ENCODE results near the gene FAM118B.
A peak's percentile ranks its signal among the peaks of the same experiment; 100 is the strongest.

Gene FAM118B

DNA sequence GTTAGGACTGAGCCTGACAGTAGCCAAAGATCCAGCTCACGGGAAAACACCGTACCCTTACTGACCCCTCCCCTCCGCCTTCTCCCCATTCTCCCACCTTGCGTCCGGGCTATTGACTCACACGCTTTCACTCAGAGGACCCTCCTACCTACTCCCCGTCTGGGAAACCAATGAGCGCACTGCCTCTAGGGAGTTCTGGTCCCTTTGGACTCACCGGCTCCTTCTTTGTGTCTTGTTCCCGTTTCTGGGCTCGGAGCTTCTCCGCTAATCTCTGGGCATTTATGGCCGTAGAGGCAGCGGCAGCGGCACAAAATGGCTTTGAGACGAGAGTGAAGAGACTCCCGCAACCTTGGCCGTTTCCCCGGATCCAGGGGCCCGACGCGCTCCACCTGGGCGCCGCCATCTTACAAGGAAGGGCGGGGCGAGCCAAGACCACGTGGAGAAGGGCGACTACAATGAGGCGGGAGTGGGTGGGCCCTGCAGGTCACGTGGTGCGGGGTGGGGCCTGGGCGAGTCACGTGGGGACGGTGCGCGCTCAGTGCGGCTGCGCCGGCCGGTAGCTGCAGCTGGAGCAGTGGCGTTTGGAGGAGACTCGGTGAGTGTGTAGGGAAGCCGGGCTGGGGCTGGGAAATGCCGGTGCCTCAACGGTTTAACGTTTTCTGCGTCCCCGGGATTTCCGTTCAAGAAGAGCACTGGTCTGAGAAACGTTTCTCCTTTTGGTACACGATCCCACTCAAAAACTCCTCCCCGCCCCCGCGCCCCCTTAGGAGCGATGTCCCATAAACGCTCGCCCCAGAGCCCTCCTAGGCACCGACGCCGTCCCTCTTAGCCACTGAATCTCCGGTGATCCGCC lies at the start of gene FAM118B, which contains the start of gene RPUSD4:
FAM118B (plus strand) TSS at position 547 of the 853 bp plus-strand sequence. CDS start 23,220 bp downstream, outside the sequence.
RPUSD4 (minus strand) TSS at position 415 of the 853 bp plus-strand sequence; CDS start at position 403, 12 bp downstream.
- peak; percentile 97 to 98 for DNase-seq (ENCODE audit: extremely low read depth in 1 of 2, low read depth in 1 of 2)

DNA sequence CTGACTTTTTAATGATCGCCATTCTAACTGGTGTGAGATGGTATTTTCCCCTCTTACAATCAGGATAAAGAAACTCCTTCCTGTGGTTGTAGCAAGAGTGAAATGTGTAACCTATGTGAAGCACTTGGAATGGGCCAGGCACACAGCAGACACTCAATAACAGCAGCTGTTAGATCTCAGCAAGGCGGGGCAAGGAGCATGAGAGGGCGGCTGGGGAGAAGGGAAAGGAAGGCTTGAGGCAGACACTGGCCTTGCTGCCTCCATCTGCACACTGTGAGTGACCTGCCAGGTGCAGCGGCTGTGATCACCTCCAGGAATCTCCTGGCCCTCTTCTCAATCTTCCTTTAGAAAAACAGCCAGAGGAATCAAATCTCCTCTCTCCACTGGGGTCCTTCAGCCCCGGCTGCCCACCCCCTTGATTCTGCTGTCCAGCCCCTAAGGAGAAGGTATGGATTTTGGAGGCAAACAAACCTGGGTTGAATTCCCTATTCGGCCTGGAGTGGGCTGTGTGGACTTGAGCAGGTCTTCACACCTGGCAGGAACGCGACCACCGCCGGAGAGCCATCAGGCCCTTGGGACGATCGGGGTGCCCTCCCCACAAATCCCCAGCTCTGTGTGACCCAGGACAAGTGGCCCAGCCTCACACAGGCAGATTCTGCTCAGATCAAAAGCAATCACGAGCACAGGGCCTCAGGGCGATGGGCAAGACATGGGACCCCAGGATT lies 49.1 kb upstream of the FAM118B start:
- no peak for DNase-seq (ENCODE audit: extremely low read depth in 1 of 2, low read depth in 1 of 2)

DNA sequence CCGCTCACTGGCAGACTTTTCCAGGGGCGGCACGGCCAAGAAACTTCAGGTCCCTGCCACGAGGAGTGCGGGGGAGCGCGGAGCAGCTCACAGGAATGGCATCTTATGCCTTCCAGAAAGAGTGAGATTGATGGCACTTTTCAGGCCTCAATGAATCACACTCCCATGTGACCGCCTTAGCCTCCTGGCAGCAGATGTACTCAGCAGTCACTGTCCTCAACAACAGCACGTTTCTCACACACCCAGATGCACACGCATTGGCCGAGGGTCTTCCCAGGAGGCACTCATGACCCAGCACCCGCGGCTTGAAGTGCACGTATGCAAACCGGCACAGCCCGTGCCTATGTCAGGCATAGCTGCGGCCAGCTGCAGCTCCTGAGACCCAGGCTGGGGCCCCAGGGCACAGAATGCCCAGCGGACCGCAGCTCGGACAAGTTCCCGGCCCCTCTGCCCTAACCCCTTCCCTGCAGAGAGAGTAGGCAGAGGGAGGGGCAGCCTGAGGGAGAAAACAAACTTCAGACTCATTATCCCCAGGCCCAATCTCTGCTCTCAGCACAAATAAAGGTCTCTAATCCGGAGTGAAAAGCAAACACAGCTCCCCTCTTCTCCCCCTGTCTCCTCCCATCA lies 48.4 kb upstream of the FAM118B start:
- no peak for DNase-seq (ENCODE audit: extremely low read depth in 1 of 2, low read depth in 1 of 2)

DNA sequence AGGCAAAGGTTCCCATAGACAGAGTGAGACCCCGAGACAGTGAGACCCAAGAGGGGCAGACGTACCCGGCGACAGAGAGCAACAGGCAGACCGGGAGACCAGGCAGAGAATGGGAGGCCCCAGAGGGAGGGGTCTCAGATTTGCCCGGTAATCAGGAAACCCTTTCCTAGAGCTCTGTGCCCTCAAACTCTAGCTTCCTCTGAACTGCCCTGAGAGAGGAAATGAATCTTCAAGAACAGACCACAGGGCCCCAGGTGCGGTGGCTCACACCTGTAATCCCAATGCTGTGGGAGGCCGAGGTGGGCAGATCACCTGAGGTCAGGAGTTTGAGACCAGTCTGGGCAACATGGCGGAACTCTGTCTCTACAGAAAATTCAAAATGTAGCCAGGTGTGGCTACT lies 47.8 kb upstream of the FAM118B start:
- DNase-seq (ENCODE audit: extremely low read depth in 1 of 2, low read depth in 1 of 2), result no peak

DNA sequence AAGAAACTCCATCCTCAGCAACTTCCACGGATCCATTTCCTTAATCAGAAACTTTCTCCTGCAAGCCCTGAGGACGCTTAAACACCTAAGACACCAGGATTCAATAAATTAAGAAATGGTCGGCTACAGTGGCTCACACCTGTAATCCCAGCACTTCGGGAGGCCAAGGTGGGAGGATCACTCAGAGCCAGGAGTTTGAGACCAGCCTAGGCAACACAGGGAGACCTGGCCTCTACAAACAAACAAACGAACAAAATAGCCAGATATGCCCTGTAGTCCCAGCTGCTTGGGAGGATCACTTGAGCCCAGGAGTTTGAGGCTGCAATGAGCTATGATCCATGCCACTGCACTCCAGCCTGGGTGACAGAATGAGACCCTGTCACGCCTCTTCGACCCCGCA lies 46.8 kb upstream of the FAM118B start:
- DNase-seq (ENCODE audit: extremely low read depth in 1 of 2, low read depth in 1 of 2), result no peak

DNA sequence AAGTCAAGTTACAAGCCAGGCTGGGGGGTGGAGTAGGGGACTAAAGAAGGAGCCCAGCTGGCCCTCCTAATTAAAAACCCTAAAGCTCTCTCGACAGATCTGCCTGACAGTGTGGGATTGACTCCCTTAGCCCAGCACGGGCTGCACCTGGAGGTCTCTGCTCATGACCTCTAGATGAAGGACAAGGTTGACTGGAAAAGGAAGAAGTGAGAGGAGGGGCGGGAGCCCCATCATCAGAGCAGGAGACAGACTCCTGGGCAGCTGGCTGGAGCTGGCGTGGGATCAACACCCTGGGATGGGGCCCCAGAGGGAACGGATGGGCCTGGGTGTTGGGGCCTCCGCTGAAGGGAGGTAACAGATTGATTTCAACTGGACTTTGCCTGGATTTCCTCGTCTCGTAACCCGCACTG lies 46.3 kb upstream of the FAM118B start:
- DNase-seq (ENCODE audit: extremely low read depth in 1 of 2, low read depth in 1 of 2), result no peak

DNA sequence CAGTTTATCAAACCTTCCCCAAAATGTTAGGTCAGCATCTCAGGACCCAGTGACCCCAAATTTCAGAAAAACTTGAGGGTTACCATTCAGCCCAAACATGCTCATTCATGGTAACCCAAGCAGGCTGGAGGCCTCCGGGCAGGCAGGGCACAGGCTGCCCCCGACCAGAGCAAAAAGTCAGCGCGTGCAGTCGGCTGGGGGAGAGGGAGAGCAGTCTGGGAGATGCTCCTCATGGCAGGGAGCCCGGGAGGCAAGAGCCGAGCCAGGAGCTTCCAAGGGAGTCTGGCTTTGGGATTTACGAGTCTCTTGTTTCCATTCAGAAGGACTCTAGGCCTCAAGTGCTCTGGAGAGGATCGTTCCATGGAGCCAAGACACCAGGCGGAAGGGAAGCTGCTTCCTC lies 45.8 kb upstream of the FAM118B start:
- no peak for DNase-seq (ENCODE audit: extremely low read depth in 1 of 2, low read depth in 1 of 2)

DNA sequence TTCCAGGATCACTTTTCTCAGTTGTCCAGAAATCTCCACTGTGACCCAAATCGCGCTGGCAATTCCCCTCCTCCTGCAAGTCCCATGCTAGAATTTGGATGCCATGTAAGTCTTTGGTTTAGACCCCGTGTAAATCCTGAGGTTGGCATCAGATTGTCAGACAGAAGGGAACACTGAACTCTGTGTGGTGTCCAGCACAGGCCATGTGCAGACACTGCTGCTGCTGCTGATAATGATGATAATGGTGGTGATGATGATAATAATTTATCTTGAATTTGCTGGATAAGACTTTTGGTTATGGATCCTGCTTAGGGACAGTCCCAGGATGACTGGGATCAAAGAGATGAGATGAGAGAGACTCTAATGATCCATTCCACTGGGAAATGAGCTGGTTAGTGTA lies 45.2 kb upstream of the FAM118B start:
- no peak for DNase-seq (ENCODE audit: extremely low read depth in 1 of 2, low read depth in 1 of 2)

DNA sequence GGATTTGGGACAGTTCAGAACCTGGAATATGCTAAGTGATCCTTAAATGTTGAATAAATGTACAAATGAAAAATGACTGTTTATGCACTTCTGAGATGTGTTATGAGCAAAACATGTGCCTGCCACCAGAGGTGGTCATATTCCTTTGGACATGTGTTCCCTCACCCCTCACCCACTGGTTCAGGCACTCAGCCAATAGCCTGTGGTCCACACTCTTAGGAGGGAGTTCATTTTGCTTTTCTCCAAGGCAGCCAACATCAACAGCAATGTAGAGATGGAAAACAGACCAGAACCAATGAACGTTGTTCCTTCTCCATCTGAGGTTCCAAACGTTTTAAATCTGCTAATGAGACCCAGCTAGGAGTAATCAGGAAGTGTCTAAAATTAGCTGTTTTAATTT lies 44.1 kb upstream of the FAM118B start:
- DNase-seq (ENCODE audit: extremely low read depth in 1 of 2, low read depth in 1 of 2), result no peak

DNA sequence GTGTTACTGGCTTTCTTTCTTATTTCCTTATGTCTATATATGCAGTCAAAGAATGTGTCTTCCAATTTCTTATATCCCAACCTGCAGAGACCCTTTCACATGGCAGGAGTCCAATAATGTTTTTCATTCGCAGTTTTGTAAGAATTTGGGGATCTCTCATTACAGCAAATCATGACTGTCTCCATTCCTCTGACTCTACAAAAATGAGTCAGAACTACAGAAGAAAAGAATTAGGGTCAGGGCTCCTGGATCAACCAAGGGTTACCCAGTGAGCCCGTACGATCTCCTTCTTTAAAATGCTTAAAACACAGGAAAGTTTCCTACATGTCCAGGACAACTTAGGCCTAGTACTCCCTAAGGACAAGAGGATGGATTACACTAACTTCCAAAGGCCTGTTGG lies 42.3 kb upstream of the FAM118B start:
- DNase-seq (ENCODE audit: extremely low read depth in 1 of 2, low read depth in 1 of 2), result no peak

DNA sequence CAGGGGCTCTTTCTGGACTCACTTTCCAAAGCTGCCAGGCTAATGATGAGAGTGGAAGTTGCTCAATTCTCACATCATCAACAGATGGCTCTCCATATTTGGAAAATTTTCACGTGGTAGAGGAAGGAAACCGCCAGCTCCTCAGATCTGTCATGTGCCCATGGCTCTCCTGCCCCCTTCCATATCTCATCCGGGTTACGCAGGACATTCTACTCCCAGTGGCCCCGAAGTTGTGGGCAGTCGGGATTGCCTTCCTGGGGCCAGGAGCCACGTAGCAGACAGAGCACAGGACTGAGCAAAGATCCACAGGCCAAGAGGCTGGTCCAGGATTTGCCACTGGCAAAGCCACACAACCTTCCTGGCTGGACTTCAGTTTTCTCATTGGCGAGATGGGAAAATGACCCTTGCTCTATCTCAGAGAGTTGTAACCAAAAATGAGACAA lies 39.0 kb upstream of the FAM118B start:
- DNase-seq (ENCODE audit: extremely low read depth in 1 of 2, low read depth in 1 of 2), result no peak

DNA sequence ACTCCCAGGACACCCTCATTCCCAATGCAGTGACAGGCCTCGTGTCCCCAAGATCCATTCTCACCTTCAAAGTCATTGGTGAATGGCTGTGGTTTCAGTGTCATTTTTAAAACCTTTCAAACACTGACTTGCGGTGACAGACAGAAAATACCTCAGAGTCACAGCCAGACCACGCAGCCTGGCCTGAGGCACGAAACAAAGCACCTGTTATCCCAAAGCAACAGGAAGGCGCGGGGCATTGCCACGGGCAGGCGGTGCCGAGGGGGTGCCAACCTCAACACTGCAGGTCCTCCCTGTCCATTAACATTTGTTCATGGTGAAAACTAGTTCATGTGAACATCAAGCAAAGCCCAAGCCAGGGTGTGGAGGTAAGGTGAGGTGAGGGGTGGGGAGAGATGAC lies 38.3 kb upstream of the FAM118B start:
- DNase-seq (ENCODE audit: extremely low read depth in 1 of 2, low read depth in 1 of 2), result no peak

DNA sequence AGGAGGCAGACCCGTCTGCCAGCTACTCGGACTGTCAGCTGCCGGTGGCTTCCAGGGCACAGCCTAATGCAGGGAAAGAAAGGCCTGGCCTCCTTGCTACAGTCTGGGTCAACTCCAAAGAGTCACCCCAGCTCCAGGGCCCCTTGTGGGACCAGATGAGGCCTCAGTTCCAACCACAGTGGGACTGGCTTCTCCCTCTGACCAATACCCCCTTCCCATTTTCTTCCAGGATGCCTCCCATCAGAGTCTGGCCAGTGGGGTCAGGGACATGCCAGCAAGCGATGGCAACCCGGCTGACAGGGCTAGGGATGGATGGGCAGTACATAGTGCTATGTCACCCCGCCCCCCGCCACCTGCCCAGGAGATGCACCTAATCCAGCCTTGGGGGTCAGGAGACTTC lies 36.8 kb upstream of the FAM118B start:
- no peak for DNase-seq (ENCODE audit: extremely low read depth in 1 of 2, low read depth in 1 of 2)

DNA sequence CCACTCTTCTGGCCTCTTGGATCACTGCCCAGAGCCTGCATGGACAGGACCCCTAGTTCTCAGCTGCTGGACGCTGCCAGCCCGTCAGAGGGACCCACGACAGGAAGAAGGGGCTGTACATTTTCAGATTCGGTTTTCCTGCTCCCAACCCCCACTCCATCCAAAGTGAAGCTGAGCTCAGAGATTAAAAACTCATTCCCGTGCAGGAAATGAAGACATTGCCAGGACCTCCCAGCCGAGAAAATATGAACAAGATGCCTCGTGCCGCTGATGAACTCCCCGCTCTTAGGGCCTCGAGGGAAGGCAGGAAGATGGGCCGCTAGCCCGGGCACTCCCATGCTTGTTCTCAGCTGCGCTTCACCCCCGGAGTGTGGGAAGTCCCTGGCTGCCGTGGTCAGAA lies 36.2 kb upstream of the FAM118B start:
- no peak for DNase-seq (ENCODE audit: extremely low read depth in 1 of 2, low read depth in 1 of 2)

DNA sequence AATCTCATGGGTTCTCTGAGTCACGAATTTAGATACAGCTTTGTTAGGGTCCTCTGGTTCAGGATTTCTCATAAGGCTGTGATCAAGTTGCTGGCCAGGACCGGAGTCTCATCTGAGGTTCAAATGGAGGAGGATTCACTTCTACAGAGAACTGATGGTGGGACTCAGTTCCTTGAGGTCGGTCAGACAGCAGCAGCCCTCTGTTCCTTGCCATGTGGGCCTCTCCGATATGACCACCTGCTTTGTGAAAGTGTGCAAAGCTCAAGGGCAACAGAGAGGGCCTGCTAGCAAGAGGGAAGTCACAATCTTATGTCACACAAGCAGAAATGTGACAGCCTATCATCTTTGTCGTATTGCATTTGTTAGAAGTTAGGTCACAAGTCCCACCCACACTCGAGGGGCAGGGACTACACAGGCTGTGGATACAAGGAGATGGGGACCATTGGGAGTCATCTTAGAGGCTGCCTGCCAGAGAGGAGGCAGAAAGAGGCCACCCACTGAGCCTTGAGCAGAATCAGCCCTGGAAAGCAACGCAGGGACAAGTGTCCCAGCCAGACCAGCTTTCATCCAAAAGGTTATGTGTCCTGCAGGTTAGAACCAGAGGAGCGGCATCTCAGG lies 34.6 kb upstream of the FAM118B start:
- no peak for DNase-seq (ENCODE audit: extremely low read depth in 1 of 2, low read depth in 1 of 2)

DNA sequence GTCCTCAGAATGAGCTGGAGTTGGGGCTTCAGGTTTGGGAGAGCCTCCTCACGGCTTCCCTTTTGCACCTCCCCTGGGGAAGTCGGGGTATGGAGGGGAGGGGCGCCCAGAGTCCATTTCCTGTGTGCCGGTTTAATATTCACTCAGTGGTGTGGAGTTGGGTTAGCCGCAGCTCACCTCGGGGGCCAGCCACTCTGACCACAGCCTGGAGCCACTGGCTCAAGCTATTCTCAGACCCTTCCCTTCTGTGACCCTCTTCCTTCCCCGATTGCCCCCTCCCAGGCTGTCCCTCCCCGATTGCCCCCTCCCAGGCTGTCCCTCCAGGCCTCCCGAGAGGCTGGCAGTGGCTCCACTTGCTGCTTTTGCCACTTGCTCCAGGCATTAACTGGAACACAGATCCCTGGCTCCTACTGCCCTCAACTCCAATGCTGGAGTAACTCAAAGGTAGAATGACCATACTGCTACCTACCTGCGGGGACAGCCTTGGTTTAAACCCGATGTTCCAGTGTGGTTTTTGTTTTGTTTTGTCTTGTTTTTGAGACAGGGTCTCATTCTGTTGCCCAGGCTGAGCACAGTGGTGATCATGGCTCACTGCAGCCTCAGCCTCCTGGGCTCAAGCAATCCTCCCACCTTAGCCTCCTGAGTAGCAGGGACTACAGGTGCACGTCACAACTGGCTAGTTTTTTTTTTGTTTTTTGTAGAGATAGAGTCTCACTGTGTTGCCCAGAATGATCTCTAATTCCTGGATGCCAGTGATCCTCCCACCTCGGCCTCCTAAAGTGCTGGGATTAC lies 29.4 kb upstream of the FAM118B start:
- DNase-seq (ENCODE audit: extremely low read depth in 1 of 2, low read depth in 1 of 2), result no peak

DNA sequence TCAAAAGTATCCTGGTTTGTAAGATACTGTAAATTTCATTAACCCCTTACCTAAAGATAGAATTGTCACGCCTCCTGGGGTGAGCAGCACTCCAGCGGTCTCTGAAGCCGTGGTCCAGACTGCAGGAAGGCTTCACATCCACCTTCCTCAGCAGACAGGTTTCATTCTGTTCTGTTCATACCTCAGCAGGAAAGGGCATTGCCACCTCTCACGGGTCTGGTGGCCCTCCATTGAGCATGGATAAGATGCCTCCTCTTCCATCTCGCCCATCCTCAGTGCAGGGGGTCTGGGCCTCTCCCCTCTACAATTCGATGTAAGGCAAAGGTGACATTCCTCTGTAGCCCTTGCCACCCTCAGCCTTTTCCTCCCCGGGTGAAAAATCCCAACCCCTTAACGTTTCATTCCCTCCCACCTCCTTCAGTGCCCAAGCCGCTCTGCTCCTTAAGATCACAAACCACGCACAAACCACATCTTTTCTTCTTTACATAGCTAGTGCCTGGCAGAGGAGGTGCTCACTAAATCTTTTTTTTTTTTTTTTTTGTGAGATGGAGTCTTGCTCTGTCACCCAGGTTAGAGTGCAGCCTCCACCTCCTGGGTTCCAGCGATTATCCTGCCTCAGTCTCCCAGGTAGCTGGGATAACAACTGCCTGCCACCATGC lies 28.7 kb upstream of the FAM118B start:
- no peak for DNase-seq (ENCODE audit: extremely low read depth in 1 of 2, low read depth in 1 of 2)

DNA sequence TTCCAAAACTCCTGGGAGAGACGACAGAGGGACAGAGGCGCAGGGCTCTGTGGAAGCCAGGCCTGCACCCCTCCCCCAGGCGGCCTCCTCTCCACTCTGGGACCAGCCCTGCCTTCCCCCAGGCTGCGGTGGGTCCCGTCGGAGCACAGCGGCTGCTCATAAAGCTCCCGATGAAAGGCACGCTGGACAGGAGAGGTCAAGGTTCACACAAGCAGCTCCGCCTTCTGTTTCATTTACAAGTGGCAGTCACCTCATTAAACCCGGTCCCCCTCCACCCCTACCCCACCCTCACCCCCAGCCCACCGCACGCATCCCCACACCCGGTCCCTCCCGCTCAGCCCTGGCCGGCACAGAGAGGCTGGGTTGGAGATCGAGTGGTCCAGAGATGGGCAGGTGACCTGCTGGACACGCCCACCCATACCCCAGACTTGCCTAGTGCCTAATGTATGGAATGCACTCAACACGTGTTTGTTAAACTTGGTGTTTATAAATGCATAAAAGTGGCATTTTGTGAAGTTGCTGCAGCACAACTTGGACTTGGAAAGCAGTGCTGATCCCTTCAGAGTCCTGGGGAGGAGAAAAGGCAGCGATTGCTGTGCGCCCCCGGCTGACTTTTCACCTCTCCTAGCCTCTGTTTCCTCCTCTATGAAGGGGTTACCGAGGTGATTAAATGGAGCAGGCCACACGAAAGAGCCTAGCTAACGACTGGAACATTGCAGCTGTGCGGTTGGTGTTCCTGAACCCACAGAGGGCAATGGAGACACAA lies 26.1 kb upstream of the FAM118B start:
- no peak for DNase-seq (ENCODE audit: extremely low read depth in 1 of 2, low read depth in 1 of 2)
